Stimulated activated CD4-positive, alpha-beta T cell treated with anti-CD3 and anti-CD28 coated beads, Interleukin-1b, Interleukin-23, amount 100 ng/mL, for 4 hours (primary cell): Measurements from ENCODE around the gene LCE5A.
"Not testable (repeated sequence)": the region's sequence is repeated elsewhere in the genome, so short reads cannot be mapped to it uniquely, and the experiment has no call there.

Experiments used
- DNase-seq, 2 donors: peaks; one replicate each; pipeline ENCODE4 v3.0.0-alpha.2; 2020; ENCODE audit warnings: low read depth in 2 of 2

Gene LCE5A

GRCh38 chr1:152516082-152516481 is 5.5 kb downstream of the LCE5A start:
- DNase-seq = no peak

GRCh38 chr1:152517237-152517811 is 6.7 kb downstream of the LCE5A start:
- no peak for DNase-seq

GRCh38 chr1:152519851-152520250 is 9.2 kb downstream of the LCE5A start:
- no peak for DNase-seq

- DNase-seq = no peak
Observed at GRCh38 chr1:152520561-152521090, 10.0 kb downstream of the LCE5A start.

- no peak for DNase-seq
Observed at GRCh38 chr1:152525080-152525641, 14.6 kb downstream of the LCE5A start.

DNA sequence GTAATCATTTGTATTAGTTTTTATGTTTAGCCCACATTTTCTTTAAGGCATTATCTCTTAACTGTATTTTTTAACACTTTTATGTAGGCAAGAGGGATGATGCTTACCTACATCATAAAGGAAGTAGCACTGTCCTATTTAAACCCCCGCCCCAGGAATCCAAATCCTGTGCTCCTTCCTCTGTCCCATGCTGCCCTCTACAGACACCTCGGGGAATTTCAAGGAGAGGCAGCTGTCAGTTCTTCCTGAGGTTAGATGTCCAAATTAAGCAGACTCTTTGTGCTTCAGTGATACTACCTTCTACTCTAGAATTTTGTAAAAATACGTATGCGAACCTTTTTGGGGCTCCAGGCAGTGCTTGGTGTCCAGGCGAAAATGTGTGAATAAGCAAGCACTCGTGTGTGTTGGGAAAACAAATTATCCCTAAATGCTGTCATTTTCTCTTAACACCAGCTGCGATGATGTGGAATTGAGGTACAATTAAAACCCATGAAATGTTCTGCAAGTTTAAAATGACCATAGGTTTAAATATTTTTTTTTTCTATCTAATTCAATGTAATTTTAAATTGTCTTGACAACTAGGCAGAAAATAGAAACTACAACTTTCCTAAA is 22.8 kb downstream of the LCE5A start:
- DNase-seq = no peak

GRCh38 chr1:152535774-152536173 is 25.2 kb downstream of the LCE5A start:
- no peak for DNase-seq

DNA sequence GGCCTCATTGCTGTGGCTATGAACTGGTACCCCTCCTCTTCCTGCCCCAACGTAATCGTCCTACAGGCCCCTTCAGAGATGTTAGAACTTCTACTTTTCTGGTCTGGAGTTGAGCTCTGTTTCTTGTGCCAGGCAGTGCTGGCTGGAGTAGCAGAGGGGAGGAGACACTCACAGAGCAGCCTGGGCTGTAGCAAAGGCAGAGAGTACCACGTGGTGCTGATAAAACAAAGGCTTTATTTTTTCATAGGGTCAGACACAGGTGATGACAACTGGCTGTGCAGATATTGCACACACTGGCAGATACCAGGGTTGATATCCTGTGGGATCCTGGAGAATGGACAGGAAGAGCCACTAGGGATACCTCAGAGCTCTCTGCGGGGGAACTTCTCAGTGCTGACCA is 26.9 kb downstream of the LCE5A start:
- DNase-seq = no peak

GRCh38 chr1:152539901-152540300 is 29.3 kb downstream of the LCE5A start:
- no peak for DNase-seq

DNA sequence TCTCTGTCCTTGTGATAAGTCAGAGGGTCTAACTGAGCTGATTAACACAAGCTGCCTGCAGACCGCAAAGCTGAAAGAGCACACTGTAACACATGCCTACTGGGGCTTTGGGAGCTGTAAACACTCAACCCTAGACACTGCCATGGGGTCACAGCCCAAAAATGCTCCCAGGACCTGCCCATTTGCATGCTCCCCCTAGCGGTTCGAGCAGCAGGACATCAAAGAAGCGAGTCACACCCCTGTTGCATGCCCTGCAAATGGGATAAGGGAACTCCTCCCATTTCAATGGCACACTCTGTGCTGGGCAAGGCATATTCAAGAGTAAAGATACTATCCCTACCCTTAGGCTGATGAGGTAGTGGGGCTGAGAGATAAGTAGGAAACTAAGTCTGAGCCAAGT is 33.2 kb downstream of the LCE5A start:
- no peak for DNase-seq

DNA sequence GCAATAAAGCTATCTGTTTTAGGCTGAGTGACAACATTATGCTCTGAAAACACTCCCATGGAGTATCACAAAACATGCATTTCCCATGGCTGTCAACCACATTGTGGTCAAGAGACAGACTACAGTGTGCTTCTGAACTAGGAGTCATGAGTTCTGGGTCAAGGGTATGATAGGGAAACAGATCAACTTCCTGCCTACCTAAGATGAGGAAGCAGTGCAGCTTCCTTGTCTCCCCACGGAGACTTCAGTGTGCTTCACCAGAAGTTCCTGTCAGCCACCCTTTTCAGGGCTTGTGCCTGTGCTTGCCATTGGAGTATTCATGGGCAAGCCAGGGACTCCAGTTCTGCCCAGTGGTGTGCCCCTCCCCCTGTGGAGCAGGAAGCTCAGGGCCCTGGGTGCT is 36.1 kb downstream of the LCE5A start:
- no peak for DNase-seq

DNA sequence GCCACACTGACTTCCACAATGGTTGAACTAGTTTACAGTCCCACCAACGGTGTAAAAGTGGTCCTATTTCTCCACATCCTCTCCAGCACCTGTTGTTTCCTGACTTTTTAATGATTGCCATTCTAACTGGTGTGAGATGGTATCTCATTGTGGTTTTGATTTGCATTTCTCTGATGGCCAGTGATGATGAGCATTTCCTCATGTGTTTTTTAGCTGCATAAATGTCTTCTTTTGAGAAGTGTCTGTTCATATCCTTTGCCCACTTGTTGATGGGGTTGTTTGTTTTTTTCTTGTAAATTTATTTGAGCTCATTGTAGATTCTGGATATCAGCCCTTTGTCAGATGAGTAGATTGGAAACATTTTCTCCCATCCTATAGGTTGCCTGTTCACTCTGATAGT is 37.8 kb downstream of the LCE5A start:
- not testable (repeated sequence) for DNase-seq
